Calu3 (cell line): ENCODE measurements around the gene RSRC1. TPM values are rescaled to one million over a fixed set of nuclear protein-coding genes. Genes with fewer than 3 reads are reported as not detected.

Experiments used
- BruUV-seq: library from RNA; stranded (reverse); fragments of 400-500 nt; replicated peaks from 2 replicates; lab custom pipeline; 2021; lab: Mats Ljungman, UMichigan
- CTCF ChIA-PET: fragments of 300-600 bp; sonication (Branson Sonifier 250); formaldehyde crosslinking; loops from one replicate; lab custom pipeline; 2022; ENCODE audit warnings: antibody characterized with exemption; lab: Charles Lee
- DNase-seq: peaks from one replicate; pipeline ENCODE4 v3.0.0; 2022
- H3K27ac Mint-ChIP-seq: one replicate; pipeline ENCODE4 v1.8.0; 2022; ENCODE audit warnings: mixed read lengths; ENCODE audit not compliant: unreplicated experiment
- H3K27me3 Mint-ChIP-seq: one replicate; pipeline ENCODE4 v1.8.0; 2022; ENCODE audit warnings: mixed read lengths; ENCODE audit not compliant: unreplicated experiment
- H3K36me3 Mint-ChIP-seq: one replicate; pipeline ENCODE4 v1.8.0; 2022; ENCODE audit warnings: mild to moderate bottlenecking, moderate library complexity, mixed read lengths; ENCODE audit not compliant: insufficient read depth, unreplicated experiment
- H3K4me1 Mint-ChIP-seq: one replicate; pipeline ENCODE4 v1.8.0; 2022; ENCODE audit warnings: mild to moderate bottlenecking, low read depth, mixed read lengths; ENCODE audit not compliant: unreplicated experiment
- H3K4me3 Mint-ChIP-seq: one replicate; pipeline ENCODE4 v1.8.0; 2022; ENCODE audit warnings: mild to moderate bottlenecking, low read depth, moderate library complexity, mixed read lengths; ENCODE audit not compliant: unreplicated experiment
- H3K9me3 Mint-ChIP-seq: one replicate; pipeline ENCODE4 v1.8.0; 2022; ENCODE audit warnings: low read depth, mixed read lengths; ENCODE audit not compliant: unreplicated experiment
- intact Hi-C: fragments of 100-400 bp; cut with micrococcal nuclease; formaldehyde crosslinking; loops from one replicate; pipeline ENCODE4 v1.10.0; 2022; ENCODE audit not compliant: unreplicated experiment
- total RNA-seq: library from RNA; stranded (reverse); gene quantifications from 2 replicates; pipeline ENCODE4 v1.2.3, GENCODE V29; 2022
- TF ChIP-seq, protein P1 (sequence below): fragments of 200-600 bp; IDR thresholded peaks from one replicate; pipeline ENCODE4 v1.8.0; 2022; ENCODE audit warnings: antibody characterized with exemption; ENCODE audit not compliant: unreplicated experiment

RSRC1 gene
- total RNA-seq, 1 experiment from 2014 or later = 81.3 TPM

DNA sequence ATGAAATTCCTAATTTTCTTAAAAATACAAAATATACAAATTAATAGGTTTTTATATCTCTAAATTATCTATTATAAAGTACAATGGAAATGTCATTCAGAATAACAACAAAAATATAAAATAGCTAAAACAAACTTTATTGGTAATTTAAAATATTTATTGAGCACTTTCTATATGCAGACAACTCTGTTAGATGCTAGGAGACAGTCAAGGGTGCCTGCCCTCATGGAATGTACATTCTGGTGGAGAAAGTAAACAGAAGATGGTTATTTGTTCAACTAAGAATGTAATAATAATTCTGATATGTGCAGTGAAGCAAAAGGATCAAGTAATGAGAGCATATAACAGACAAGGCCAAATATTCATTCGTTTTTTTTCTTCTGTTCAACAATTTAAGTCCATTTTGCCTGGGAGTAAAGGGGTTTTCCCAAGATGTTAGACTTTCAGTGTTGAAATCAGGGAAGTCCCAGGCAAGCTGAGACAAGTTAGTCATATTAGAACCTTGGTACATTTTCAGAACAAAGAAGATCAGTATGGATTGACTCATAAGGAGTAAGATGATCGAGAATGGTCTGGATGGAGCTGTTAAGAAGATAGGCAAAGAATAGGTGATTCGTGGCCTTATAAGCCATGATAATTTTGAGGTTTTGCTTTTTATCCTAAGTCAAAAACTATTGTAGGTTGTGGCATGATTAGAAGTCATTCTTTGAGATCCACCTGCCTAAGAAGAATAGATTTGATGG, 310.9 kb downstream of the RSRC1 start:
- Mint-ChIP-seq H3K36me3 (no peaks in the 10 kb centered on the region), H3K4me3 (no peak overlapping the region), H3K4me1 (peaks cover 19% of the 10 kb centered on the region), H3K27me3 (no peaks in the 10 kb centered on the region), H3K9me3 (no peaks in the 10 kb centered on the region), H3K27ac (peak overlapping the region; percentile 14)
- CTCF ChIA-PET = no interaction called here
- BruUV-seq = no TSS peak
- no peak for DNase-seq
- intact Hi-C loops = no loop called here
- TF ChIP-seq, protein P1, sequence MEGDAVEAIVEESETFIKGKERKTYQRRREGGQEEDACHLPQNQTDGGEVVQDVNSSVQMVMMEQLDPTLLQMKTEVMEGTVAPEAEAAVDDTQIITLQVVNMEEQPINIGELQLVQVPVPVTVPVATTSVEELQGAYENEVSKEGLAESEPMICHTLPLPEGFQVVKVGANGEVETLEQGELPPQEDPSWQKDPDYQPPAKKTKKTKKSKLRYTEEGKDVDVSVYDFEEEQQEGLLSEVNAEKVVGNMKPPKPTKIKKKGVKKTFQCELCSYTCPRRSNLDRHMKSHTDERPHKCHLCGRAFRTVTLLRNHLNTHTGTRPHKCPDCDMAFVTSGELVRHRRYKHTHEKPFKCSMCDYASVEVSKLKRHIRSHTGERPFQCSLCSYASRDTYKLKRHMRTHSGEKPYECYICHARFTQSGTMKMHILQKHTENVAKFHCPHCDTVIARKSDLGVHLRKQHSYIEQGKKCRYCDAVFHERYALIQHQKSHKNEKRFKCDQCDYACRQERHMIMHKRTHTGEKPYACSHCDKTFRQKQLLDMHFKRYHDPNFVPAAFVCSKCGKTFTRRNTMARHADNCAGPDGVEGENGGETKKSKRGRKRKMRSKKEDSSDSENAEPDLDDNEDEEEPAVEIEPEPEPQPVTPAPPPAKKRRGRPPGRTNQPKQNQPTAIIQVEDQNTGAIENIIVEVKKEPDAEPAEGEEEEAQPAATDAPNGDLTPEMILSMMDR = no peak

DNA sequence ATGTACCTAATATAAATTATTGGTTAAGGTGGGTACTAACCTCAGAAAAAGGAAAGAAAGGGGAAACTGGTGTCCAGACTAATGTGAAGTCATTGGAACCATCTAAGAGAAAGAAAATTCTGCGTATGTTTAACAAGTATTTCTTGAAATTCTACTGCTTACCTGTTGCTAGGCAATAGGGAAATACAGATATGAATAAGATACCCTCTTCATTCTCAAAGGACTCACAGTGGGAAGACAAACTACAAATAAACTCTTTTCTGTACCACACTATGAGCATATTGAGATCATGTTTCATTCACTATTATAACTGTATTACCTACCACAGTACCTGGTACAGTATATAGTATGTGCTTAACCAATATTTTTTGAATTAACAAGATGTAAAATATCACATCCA, 320.6 kb downstream of the RSRC1 start:
- no TSS peak for BruUV-seq
- peaks cover 19% of the 10 kb centered on the region for H3K4me1 Mint-ChIP-seq
- no peaks in the 10 kb centered on the region for H3K9me3 Mint-ChIP-seq
- H3K27ac Mint-ChIP-seq = no peak overlapping the region
- H3K27me3 Mint-ChIP-seq = no peaks in the 10 kb centered on the region
- no peak for DNase-seq
- intact Hi-C loops = loop anchor here (5.0 to 10.0 kb wide), 5 partner anchors 102 to 666 kb away; partner anchors contain the start of gene SHOX2
- no peaks in the 10 kb centered on the region for H3K36me3 Mint-ChIP-seq
- CTCF ChIA-PET = no interaction called here
- TF ChIP-seq, protein P1 = no peak
- no peak overlapping the region for H3K4me3 Mint-ChIP-seq

DNA sequence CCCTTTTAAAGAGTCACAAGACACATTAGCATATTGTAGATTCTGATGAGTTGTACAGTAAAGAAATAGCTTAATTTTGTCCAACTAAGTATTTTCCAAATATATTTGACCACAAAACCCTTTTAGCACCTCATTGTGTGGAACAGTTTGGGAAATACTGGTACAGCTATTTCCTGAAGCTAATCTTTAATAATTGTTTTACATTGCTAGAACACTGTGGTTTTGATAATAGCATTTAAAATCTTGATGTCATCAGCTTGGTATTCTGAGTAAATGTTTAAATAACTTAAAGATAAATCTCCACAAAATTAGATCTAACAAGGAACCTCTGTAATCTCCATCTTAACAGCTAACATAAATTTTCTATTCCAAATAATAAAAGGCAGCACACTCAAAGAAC, 321.1 kb downstream of the RSRC1 start:
- DNase-seq = no peak
- no TSS peak for BruUV-seq
- intact Hi-C loops = loop anchor here (5.0 to 10.0 kb wide), 5 partner anchors 101 to 666 kb away; partner anchors contain the start of gene SHOX2
- no peak overlapping the region for H3K27ac Mint-ChIP-seq
- TF ChIP-seq, protein P1 = no peak
- no peak overlapping the region for H3K4me3 Mint-ChIP-seq
- no peaks in the 10 kb centered on the region for H3K9me3 Mint-ChIP-seq
- CTCF ChIA-PET = no interaction called here
- H3K36me3 Mint-ChIP-seq = no peaks in the 10 kb centered on the region
- H3K27me3 Mint-ChIP-seq = no peaks in the 10 kb centered on the region
- H3K4me1 Mint-ChIP-seq = peaks cover 19% of the 10 kb centered on the region

DNA sequence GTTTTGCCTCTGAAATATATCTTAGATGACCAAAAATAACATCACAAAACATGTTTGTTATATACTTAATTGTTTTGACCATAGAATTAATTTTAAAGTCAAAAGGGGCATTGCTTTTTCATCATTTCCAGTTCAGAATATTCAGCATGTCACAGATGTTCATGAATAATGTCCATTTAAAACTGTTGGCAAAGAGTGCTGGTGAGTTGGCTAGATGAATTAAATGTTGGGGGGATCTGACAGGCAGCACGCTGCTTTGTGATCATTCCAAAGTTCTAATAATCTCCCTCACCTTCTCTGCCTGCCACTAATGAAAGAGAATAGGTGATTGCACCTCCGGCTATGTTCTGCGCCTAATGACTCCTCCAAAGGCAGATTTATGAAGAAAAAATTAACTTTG, 321.9 kb downstream of the RSRC1 start:
- Mint-ChIP-seq H3K4me3 (no peak overlapping the region), H3K27me3 (no peaks in the 10 kb centered on the region), H3K36me3 (no peaks in the 10 kb centered on the region), H3K27ac (no peak overlapping the region), H3K4me1 (peaks cover 19% of the 10 kb centered on the region), H3K9me3 (no peaks in the 10 kb centered on the region)
- CTCF ChIA-PET = no interaction called here
- TF ChIP-seq, protein P1 = no peak
- BruUV-seq = no TSS peak
- DNase-seq = no peak
- intact Hi-C loops = loop anchor here (5.0 to 10.0 kb wide), 5 partner anchors 100 to 667 kb away; partner anchors contain the start of gene SHOX2
